ACC112 (cell line): Measurements from ENCODE around the gene ACSL4.

Source experiments
- H2AFZ ChIP-seq: fragments of 200-600 bp; sonication (generic); one replicate; pipeline ENCODE4 v1.6.0; 2017; ENCODE audit warnings: antibody characterized with exemption, low read length; ENCODE audit not compliant: unreplicated experiment
- H3K27ac ChIP-seq: fragments of 200-600 bp; sonication (generic); 2 replicates; pipeline ENCODE4 v1.5.1; 2014; ENCODE audit warnings: low read depth, mild to moderate bottlenecking, antibody characterized with exemption, low read length, moderate library complexity
- H3K27me3 ChIP-seq: fragments of 200-600 bp; sonication (generic); 2 replicates; pipeline ENCODE4 v1.6.1; 2014; ENCODE audit warnings: mild to moderate bottlenecking, antibody characterized with exemption, low read length, moderate library complexity, mixed read lengths; ENCODE audit not compliant: insufficient read depth
- H3K36me3 ChIP-seq: fragments of 200-600 bp; sonication (generic); 2 replicates; pipeline ENCODE4 v1.6.1; 2016; ENCODE audit warnings: mild to moderate bottlenecking, antibody characterized with exemption, low read length, moderate library complexity, mixed read lengths; ENCODE audit not compliant: insufficient read depth
- H3K4me1 ChIP-seq: fragments of 200-600 bp; sonication (generic); one replicate; pipeline ENCODE4 v1.6.1; 2016; ENCODE audit warnings: low read length, mixed read lengths; ENCODE audit not compliant: insufficient read depth, unreplicated experiment, control insufficient read depth
- H3K4me3 ChIP-seq: fragments of 200-600 bp; sonication (generic); 2 replicates; pipeline ENCODE4 v1.5.1; 2014; ENCODE audit warnings: mild to moderate bottlenecking, low read depth, low read length
- H3K79me2 ChIP-seq: fragments of 200-600 bp; sonication (generic); one replicate; pipeline ENCODE4 v1.6.0; 2016; ENCODE audit warnings: low read length; ENCODE audit not compliant: control insufficient read depth, unreplicated experiment, insufficient read depth

The ACSL4 gene

GRCh38 chrX:109707319-109707718 is 25.7 kb downstream of the ACSL4 start:
- Histone ChIP-seq H3K27ac (no peak overlapping the region), H3K79me2 (peaks cover 93% of the 10 kb centered on the region), H3K36me3 (no peaks in the 10 kb centered on the region), H2AFZ (no peak overlapping the region), H3K27me3 (no peaks in the 10 kb centered on the region), H3K4me3 (peak overlapping the region; percentile 3; the same call in 1 of the 2 replicates), H3K4me1 (peaks cover 44% of the 10 kb centered on the region)

DNA sequence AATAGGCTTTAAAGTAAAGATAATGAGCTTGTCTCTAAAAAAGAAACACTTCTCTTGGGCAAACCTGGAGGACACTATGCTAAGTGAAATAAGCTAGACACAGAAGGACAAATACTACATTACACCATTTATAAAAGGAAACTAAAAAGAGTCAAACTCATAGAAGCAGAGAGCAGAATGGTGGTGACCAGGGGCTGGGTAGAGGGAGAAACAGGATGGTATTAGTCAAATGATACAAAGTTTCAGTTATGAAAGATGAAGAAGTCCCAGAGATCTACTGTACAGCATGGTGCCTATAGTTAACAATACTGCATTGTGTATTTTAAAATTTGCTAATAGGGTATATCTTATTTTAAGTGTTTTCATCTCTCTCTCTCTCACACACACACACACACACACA is 28.5 kb downstream of the ACSL4 start:
- Histone ChIP-seq H3K27ac (no peak overlapping the region), H2AFZ (no peak overlapping the region), H3K79me2 (peaks cover 77% of the 10 kb centered on the region), H3K27me3 (no peaks in the 10 kb centered on the region), H3K36me3 (no peaks in the 10 kb centered on the region), H3K4me1 (peaks cover 31% of the 10 kb centered on the region), H3K4me3 (no peak overlapping the region)

GRCh38 chrX:109697855-109698254 is 35.2 kb downstream of the ACSL4 start:
- Histone ChIP-seq H3K79me2 (peaks cover 64% of the 10 kb centered on the region), H3K27me3 (no peaks in the 10 kb centered on the region), H3K4me3 (no peak overlapping the region), H3K4me1 (peaks cover 9% of the 10 kb centered on the region), H2AFZ (no peak overlapping the region), H3K36me3 (peaks cover 4% of the 10 kb centered on the region; the same call in 1 of the 2 replicates), H3K27ac (no peak overlapping the region)

DNA sequence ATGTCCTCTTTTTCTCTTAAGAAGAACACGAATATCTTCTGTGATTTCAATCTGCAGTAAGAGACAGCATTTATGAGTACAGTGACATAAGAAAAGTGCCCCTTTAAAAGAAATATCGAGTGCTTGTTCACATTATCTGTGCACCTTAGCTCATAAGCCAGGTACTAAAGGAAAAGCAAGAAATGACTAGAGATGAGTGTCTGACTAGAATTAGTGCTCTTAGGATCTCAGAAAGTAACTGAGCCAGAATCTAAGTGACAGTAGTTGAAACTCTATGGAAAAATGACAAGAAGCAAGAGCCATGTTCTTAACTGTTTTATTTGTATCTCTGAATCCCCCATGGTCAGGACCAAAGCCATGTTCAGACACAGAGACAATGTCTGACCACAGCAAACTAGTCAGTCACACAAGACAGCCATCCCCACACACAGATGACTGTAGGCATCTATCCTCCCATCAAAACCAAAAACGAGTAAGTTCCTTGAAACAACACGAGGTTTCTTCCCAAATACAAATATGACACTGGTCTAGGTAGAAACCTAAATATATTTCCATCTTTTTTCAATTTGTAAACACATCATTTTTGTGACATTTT is 36.8 kb downstream of the ACSL4 start:
- no peak overlapping the region for H3K27ac ChIP-seq
- H3K4me1 ChIP-seq, result peaks cover 10% of the 10 kb centered on the region
- H3K79me2 ChIP-seq, result peaks cover 62% of the 10 kb centered on the region
- peaks cover 4% of the 10 kb centered on the region; the same call in 1 of the 2 replicates for H3K36me3 ChIP-seq
- H3K4me3 ChIP-seq, result no peak overlapping the region
- no peaks in the 10 kb centered on the region for H3K27me3 ChIP-seq
- H2AFZ ChIP-seq, result no peak overlapping the region

DNA sequence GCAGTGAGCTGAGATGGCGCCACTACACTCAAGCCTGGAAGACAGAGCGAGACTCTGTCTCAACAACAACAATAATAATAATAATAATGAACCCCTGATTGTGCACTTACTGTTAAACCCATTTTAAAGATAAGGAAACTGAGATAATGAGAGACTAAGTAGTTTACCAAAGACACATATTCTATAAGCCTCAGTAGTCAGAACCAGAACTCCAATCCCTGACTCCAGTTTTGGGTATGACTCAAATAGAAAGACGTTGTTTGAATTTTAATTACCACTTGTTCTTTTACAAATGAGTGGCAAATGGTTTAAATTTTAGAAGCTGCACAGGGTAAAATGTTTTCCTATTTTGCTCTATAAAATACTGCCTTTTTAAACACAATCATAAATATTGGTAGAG is 37.4 kb downstream of the ACSL4 start:
- H3K4me3 ChIP-seq, result no peak overlapping the region
- peaks cover 67% of the 10 kb centered on the region for H3K79me2 ChIP-seq
- H2AFZ ChIP-seq, result no peak overlapping the region
- H3K36me3 ChIP-seq, result peaks cover 4% of the 10 kb centered on the region; the same call in 1 of the 2 replicates
- H3K27me3 ChIP-seq, result no peaks in the 10 kb centered on the region
- H3K4me1 ChIP-seq, result peaks cover 10% of the 10 kb centered on the region
- H3K27ac ChIP-seq, result no peak overlapping the region

GRCh38 chrX:109691752-109692151 is 41.3 kb downstream of the ACSL4 start:
- H3K79me2 ChIP-seq, result peaks cover 69% of the 10 kb centered on the region
- no peak overlapping the region for H3K4me3 ChIP-seq
- H2AFZ ChIP-seq, result no peak overlapping the region
- H3K27me3 ChIP-seq, result no peaks in the 10 kb centered on the region
- H3K4me1 ChIP-seq, result peaks cover 8% of the 10 kb centered on the region
- H3K27ac ChIP-seq, result no peak overlapping the region
- H3K36me3 ChIP-seq, result peaks cover 4% of the 10 kb centered on the region; the same call in 1 of the 2 replicates

DNA sequence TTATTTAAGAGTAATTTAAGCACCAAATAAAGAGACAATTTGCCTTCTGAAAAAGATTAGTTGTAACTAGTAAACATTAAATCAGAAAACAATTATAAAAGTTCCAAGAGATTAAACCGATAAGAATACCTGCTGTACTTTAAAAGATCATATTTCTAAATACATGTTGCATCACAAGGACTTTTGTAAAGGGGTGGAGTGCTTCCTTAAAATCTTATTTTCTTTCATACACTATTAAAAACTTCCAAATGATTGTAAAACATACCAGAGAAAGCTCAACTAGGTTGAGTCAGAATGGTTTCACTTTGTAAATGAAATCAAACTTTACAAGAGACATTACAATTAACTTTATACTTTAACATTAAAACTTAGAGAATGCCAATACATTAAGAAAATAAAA is 41.8 kb downstream of the ACSL4 start:
- no peak overlapping the region for H3K4me3 ChIP-seq
- no peak overlapping the region for H3K27ac ChIP-seq
- no peak overlapping the region for H2AFZ ChIP-seq
- peaks cover 65% of the 10 kb centered on the region for H3K79me2 ChIP-seq
- H3K27me3 ChIP-seq, result no peaks in the 10 kb centered on the region
- peaks cover 4% of the 10 kb centered on the region; the same call in 1 of the 2 replicates for H3K36me3 ChIP-seq
- H3K4me1 ChIP-seq, result peaks cover 8% of the 10 kb centered on the region

DNA sequence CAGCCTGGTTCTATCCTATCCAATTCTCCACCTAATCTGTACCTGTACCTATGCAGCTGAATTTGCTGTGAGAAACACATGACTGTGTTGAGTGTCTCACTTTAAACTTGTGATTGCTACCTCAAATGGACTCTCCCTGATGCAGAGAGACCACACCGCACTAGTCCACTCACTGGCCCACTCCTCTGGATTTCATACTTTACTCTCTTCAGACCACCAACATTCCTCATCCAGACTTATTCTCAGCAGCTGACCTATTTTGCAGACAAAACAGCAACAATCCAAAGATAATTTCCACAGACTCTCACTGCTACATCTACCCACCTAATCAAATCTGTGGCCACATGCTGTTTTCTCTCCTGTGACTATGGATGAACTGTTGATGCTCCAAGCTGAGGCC is 45.2 kb downstream of the ACSL4 start:
- H3K27me3 ChIP-seq, result no peaks in the 10 kb centered on the region
- peaks cover 15% of the 10 kb centered on the region for H3K4me1 ChIP-seq
- no peak overlapping the region for H3K27ac ChIP-seq
- H3K4me3 ChIP-seq, result no peak overlapping the region
- H3K79me2 ChIP-seq, result peaks cover 66% of the 10 kb centered on the region
- no peaks in the 10 kb centered on the region; the same call in 1 of the 2 replicates for H3K36me3 ChIP-seq
- no peak overlapping the region for H2AFZ ChIP-seq

DNA sequence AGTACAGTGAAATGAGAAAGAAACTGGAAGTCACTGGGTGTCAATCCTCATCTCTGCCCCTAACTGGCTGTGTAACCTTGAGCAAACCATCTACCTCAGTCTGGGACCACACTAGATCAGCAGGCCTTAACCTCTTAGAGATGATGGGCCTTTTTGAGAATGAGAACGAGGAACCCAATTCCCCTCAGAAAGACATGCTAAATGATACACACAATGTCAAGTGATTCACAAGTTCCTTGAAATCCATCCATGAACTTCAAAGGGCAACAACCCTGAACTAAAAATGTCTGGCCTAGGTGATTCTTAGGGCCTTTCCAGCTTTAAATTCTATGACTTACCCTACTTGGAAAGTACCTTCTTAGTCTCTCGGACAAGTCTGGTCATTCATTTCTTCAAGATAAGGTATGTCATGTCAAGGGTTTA is 47.4 kb downstream of the ACSL4 start:
- H3K4me1 ChIP-seq, result peaks cover 14% of the 10 kb centered on the region
- H3K79me2 ChIP-seq, result peaks cover 65% of the 10 kb centered on the region
- peaks cover 4% of the 10 kb centered on the region; the same call in 1 of the 2 replicates for H3K36me3 ChIP-seq
- no peak overlapping the region for H3K27ac ChIP-seq
- H3K4me3 ChIP-seq, result no peak overlapping the region
- H2AFZ ChIP-seq, result no peak overlapping the region
- no peaks in the 10 kb centered on the region for H3K27me3 ChIP-seq

DNA sequence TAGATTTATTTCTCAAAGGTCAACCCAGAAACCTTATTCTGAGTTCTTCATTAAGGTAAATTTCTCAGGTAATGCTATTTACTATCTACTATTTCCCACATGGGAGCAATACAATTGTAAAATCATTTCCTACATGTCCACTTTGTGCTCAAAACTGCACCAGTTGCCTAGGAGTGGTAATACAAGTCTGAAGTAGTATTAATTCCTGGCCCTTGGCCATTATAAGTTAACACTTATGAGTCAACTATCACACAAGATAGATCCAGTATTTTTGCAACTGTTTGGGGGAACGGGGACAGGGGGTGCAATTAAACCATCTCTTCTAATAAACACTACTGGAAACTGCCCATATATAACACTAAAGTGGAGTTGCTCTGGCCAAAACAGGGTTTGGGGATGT is 48.9 kb downstream of the ACSL4 start:
- H3K4me3 ChIP-seq, result no peak overlapping the region
- H3K27me3 ChIP-seq, result no peaks in the 10 kb centered on the region
- H3K36me3 ChIP-seq, result peaks cover 7% of the 10 kb centered on the region; the same call in 1 of the 2 replicates
- no peak overlapping the region; the same call in 1 of the 2 replicates for H3K27ac ChIP-seq
- H3K79me2 ChIP-seq, result peaks cover 50% of the 10 kb centered on the region
- peaks cover 11% of the 10 kb centered on the region for H3K4me1 ChIP-seq
- no peak overlapping the region for H2AFZ ChIP-seq

GRCh38 chrX:109681475-109682081 is 51.5 kb downstream of the ACSL4 start:
- H3K4me3 ChIP-seq, result no peak overlapping the region
- no peaks in the 10 kb centered on the region for H3K27me3 ChIP-seq
- H3K4me1 ChIP-seq, result peaks cover 11% of the 10 kb centered on the region
- H3K27ac ChIP-seq, result no peak overlapping the region
- no peak overlapping the region for H2AFZ ChIP-seq
- H3K36me3 ChIP-seq, result peaks cover 7% of the 10 kb centered on the region; the same call in 1 of the 2 replicates
- peaks cover 33% of the 10 kb centered on the region for H3K79me2 ChIP-seq
